Activated CD8-positive, alpha-beta memory T cell treated with anti-CD3 and anti-CD28 coated beads, Interleukin-2, amount 10 ng/mL, durations not matched to agents 7 days and 5 days (primary cell): ENCODE results near the gene PLAGL1. TPM values are rescaled to one million over a fixed set of nuclear protein-coding genes. Genes with fewer than 3 reads are reported as not detected.

Experiments
- ATAC-seq: fragments of 150-1000 bp; cut with Tn5 transposase; one replicate; pipeline ENCODE4 v1.10.0; 2021; ENCODE audit warnings: moderate library complexity
- CTCF ChIA-PET: fragments of 350-600 bp; sonication (Branson Sonifier 250); formaldehyde crosslinking; loops from one replicate; lab custom pipeline; 2021; ENCODE audit warnings: antibody characterized with exemption; lab: Charles Lee
- DNase-seq: peaks from one replicate; pipeline ENCODE4 v3.0.0-alpha.2; 2020
- H3K27ac Mint-ChIP-seq: one replicate; pipeline ENCODE4 v1.8.0; 2021; ENCODE audit warnings: mild to moderate bottlenecking, mixed read lengths
- H3K27me3 Mint-ChIP-seq: one replicate; pipeline ENCODE4 v1.8.0; 2021; ENCODE audit warnings: mixed read lengths
- H3K36me3 Mint-ChIP-seq: one replicate; pipeline ENCODE4 v1.8.0; 2021; ENCODE audit warnings: mild to moderate bottlenecking, mixed read lengths
- H3K4me1 Mint-ChIP-seq: one replicate; pipeline ENCODE4 v1.8.0; 2021; ENCODE audit warnings: mixed read lengths
- H3K4me3 Mint-ChIP-seq: one replicate; pipeline ENCODE4 v1.8.0; 2021; ENCODE audit warnings: mild to moderate bottlenecking, moderate library complexity, mixed read lengths
- H3K9me3 Mint-ChIP-seq: one replicate; pipeline ENCODE4 v1.8.0; 2022; ENCODE audit warnings: low read depth, mixed read lengths
- total RNA-seq, 2 experiments: library from RNA; stranded (reverse); gene quantifications; one replicate each; pipeline ENCODE4 v1.2.3, GENCODE V29; 2021

Gene PLAGL1
- total RNA-seq, 2 experiments from 2014 or later: 14.7 to 23.0 TPM

- peaks cover 2% of the 10 kb centered on the region for H3K4me1 Mint-ChIP-seq
- H3K36me3 Mint-ChIP-seq: no peaks in the 10 kb centered on the region
- no peak overlapping the region for H3K27ac Mint-ChIP-seq
- DNase-seq (no peak), ATAC-seq (no peak)
- H3K27me3 Mint-ChIP-seq: no peaks in the 10 kb centered on the region
- CTCF ChIA-PET: no interaction called here
- no peak overlapping the region for H3K4me3 Mint-ChIP-seq
- H3K9me3 Mint-ChIP-seq: no peaks in the 10 kb centered on the region
Measured at GRCh38 chr6:143896126-143896860, 111.8 kb downstream of the PLAGL1 start.

- ATAC-seq (no peak), DNase-seq (no peak)
- no peaks in the 10 kb centered on the region for H3K27me3 Mint-ChIP-seq
- H3K36me3 Mint-ChIP-seq: no peaks in the 10 kb centered on the region
- no peak overlapping the region for H3K4me3 Mint-ChIP-seq
- no peaks in the 10 kb centered on the region for H3K4me1 Mint-ChIP-seq
- CTCF ChIA-PET: no interaction called here
- H3K27ac Mint-ChIP-seq: no peak overlapping the region
- H3K9me3 Mint-ChIP-seq: no peaks in the 10 kb centered on the region
Measured at GRCh38 chr6:143894655-143895054, 113.4 kb downstream of the PLAGL1 start.

Other genes with a start within 250 kb of the PLAGL1 start
- gene LTV1, start 164.9 kb downstream of the PLAGL1 start, total RNA-seq: 10 to 100 TPM; 22.5 to 35.7 TPM
- gene ZC2HC1B, start 143.8 kb downstream of the PLAGL1 start, total RNA-seq: under 1 TPM in 1 of 2 experiments, not detected in 1; 0.23 TPM
- gene SF3B5, start 87.3 kb upstream of the PLAGL1 start, total RNA-seq: 100 to 1,000 TPM; 151 to 176 TPM
- gene STX11, start 142.3 kb upstream of the PLAGL1 start, total RNA-seq: 10 to 100 TPM; 26.5 to 29.0 TPM